Measurements from ENCODE around the gene PDE8B.

DNA sequence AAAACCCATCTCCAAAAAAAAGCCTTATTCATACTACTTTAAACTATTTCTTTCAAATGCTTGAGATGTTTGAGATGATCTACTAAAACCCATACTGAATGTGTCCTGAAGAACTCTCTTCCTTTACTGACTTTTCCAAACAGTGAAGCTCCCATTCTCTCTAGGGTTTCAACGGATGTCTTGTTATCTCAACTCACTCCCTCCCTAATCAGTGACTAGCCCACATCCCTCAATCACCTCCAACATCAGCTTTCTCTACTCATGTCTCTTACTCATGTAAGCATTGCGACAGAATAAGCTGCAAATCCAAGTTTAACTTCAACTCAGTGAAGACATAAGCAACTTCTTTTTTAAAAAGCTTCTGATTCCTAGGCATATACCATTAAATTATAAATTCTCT, 239.5 kb downstream of the PDE8B start:
- no peak for TF ChIP-seq EZH2 (IDR thresholded peaks at IDR 0.05; ENCODE audit: borderline replicate concordance, low read depth, low read length, severe bottlenecking)
- TF ChIP-seq, protein P1, sequence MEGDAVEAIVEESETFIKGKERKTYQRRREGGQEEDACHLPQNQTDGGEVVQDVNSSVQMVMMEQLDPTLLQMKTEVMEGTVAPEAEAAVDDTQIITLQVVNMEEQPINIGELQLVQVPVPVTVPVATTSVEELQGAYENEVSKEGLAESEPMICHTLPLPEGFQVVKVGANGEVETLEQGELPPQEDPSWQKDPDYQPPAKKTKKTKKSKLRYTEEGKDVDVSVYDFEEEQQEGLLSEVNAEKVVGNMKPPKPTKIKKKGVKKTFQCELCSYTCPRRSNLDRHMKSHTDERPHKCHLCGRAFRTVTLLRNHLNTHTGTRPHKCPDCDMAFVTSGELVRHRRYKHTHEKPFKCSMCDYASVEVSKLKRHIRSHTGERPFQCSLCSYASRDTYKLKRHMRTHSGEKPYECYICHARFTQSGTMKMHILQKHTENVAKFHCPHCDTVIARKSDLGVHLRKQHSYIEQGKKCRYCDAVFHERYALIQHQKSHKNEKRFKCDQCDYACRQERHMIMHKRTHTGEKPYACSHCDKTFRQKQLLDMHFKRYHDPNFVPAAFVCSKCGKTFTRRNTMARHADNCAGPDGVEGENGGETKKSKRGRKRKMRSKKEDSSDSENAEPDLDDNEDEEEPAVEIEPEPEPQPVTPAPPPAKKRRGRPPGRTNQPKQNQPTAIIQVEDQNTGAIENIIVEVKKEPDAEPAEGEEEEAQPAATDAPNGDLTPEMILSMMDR (IDR thresholded peaks at IDR 0.05; ENCODE audit: borderline replicate concordance, extremely low read depth, low read length, poor library complexity, severe bottlenecking): no peak
